HG03039 (cell line): ENCODE results near the gene WNT9B.
"Not testable (repeated sequence)": the region's sequence is repeated elsewhere in the genome, so short reads cannot be mapped to it uniquely, and the experiment has no call there.

ENCODE experiments used
- ATAC-seq: cut with Tn5 transposase; IDR thresholded peaks from one replicate; pipeline ENCODE4 v1.9.1; 2021; ENCODE audit warnings: mild to moderate bottlenecking, moderate library complexity; ENCODE audit not compliant: unreplicated experiment

Gene WNT9B

DNA sequence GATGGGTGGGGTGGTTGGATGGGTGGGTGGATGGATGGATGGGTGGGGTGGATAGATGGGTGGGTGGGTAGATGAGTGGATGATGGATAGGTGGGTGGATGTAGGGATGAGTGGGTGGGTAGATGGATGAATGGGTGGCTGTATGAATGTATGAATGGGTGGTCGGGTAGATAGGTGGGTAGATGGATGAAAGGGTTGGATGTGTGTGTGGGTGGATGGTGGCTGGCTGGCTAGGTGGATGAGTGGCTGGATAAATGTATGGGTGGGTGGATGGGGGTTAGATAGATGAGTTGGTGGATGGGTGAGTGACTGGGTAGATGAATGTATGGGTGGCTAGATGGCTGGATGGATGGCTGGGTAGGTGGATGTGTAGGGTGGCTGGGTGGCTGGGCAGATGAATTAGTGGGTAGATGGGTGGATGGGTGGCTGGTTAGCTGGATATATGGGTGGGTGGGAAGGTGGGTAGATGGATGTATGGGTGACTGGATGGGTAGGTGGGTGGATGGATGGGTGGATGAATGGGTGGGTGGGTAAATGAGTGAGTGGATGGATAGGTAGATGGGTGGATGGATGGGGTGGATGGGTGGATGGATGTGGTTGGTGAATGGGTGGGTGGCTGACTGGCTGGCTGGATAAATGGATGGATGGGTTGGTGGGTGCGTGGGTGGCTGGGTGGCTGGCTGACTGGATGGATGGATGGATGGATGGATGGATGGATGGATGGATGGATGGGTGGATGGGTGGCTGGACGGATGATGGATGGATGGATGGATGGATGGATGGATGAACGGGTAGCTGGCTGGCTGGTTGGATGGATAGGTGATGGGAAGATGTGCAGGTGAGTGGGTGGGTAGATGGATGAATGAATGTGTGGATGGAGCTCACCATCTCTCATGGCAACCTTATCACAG lies 52.6 kb downstream of the WNT9B start:
- no peak for ATAC-seq

DNA sequence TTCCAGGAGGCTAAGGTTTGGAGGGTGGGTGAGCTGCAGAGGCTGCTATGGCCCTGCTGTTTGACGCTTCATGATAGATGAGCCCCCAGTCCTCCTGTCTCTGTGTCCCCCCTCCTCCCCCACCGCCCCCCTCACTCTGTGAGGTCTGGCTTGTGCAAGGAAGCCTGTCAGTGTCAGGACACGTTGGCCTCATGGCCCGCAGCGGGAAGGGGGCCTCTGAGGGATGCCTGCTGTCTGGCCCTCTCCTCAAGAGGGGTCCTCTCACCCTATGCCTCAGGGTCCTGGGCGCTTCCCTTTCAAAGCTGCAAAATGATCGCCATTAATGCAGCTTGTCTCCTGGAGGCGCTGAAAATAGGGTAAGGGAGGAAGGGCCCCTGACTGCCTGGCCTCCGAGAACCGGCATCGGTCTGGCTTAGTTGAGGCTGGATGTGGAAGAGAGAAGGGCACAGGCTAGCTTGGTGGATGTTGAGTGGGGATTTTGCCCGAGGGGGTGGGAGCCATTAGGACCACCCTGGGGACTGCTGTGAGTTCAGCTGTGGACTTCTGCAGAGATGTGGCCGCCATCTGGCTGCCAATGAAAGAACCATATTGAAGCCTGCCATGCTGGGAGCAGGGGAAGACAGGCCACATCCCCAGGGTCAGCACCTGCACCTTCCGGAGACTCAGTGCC lies 56.8 kb downstream of the WNT9B start:
- no peak for ATAC-seq

DNA sequence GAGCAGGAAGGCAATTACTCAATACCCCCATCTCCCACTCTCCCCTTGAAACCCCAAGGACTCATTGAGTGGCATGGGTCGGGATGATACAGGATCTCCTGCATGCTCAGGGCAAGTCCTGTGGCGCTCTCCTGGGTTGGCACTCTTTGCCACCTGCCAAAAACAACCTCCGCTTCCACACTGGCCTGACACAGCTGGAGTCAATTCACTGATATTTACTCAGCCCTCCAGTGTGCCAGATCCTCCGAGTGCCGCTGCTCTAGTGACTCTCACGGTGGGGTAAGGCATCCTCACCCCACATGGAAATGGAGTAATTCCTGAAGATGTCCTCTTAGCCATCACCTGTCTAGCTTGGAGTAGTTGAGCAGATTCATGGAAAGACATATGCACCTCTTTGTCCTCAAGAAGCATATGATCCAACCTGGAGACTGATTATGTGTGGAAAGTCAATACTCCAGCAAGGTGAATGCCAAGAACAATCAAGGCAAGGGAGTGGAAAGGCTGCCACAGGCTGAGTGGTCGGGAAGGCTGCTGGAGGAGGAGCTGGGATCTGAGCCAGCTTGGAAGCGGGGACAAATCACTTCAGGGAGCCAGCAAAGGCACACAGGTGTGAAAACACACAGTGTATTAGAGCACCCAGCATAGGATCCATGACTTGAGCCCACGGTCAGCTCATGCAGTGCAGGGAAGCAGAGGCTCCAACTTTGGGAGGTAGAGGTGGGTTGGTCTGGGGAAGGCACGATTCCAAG lies 59.0 kb downstream of the WNT9B start:
- no peak for ATAC-seq

DNA sequence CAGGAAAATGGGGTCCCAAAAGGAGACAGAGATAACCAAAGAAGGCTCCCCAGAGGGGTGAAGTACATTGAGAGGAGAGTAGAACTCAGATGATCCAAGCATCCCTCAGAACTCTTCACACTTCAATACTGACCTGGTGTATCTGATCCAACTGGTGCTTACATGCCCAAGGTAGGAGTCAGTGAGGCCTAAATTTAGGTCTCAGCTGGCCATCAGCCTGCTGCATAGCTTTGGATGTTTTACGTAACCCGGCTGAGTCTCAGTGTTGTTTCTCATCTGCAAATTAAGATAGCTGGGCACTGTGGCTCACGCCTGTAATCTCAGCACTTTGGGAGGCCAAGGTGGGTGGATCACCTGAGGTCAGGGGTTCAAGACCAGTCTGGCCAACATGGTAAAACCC lies 59.9 kb downstream of the WNT9B start:
- ATAC-seq, result no peak

DNA sequence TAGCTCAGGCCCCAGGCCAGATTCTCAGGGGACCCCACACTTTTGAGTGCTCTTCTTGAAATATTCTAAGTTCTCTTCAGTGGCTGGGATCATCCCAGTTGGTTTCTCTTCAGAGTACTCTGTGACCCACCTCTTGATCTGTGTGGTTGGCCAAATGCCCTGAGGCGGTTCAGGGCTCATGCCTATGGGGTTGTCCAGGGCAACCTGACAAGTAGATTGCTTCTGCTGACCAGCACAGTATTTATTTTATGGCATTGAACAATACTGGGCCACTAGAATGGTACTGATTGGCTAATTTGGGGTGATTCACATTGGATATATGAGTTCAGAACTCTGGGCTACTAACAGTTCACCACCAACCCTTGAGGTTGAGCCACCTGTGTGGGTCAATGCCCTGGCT lies 64.2 kb downstream of the WNT9B start:
- no peak for ATAC-seq

DNA sequence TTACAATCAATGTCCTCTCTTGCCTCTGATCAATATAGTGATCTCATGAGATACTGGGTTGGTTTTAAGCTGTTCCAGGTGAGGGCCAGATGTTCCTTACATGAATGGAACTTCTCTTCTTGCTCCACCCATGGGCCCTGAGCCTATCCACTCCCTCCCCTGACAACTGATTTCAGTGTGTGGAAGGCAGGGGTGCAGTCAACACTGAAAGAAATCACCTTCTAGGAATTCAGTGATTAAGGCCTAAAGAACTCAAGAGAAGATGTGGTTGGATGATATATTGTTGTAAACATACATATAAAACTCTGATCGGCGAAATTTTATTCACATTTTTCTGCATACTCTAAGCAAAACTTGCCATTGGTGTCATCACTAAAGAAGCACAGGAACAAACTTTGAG lies 64.8 kb downstream of the WNT9B start:
- no peak for ATAC-seq

DNA sequence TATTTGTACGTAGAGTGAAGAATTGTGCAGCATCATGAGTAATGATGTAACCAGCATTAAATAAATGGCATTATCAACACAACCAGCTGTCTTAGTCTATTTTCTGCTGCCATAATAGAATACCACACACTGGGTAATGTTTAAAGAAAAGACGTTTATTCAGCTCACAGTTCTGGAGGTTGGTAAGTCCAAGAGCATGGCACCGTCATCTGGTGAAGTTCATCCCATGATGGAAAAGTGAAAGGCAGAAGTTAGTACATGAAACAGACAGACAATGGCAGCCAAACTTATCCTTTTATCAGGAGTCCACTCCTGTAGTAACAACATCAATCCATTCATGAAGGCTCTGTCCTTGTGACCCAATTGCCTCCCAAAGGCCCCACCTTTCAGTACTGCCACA lies 65.2 kb downstream of the WNT9B start:
- no peak for ATAC-seq

DNA sequence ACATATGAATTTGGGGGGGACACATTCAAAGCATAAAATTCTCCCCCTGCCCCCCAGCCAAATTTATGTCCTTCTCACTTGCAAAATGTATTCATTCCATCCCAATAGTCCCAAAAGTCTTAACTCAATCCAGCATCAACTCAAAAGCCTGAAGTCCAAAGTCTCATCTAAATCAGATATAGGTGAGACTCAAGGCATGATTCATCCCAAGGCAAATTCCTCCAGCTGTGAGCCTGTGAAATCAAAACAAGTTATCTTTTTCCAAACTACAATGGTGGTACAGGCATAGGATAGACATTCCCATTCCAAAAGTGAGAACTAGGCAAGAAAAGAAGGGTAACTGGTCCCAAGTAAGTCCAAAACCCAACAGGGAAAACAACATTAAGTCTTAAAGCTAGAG lies 65.7 kb downstream of the WNT9B start:
- no peak for ATAC-seq

DNA sequence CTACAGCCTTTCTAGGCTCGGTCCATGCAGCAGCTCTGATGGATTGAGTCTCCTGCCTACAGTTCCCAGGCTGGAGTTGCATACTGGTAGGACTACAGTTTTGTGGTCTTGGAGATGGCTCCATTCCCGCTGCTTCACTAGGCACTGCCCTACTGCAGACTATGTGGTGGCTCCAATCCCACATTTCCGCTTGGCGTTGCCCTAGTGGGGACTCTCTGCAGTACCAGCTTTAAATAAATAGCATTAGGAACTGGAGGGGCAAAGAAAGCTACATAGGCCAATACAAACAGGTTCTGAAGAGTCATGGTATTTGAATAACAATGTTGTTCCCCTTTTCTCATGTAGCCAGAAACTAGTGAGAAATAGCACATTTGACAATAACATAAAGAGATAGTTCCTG lies 66.1 kb downstream of the WNT9B start:
- ATAC-seq, result no peak

DNA sequence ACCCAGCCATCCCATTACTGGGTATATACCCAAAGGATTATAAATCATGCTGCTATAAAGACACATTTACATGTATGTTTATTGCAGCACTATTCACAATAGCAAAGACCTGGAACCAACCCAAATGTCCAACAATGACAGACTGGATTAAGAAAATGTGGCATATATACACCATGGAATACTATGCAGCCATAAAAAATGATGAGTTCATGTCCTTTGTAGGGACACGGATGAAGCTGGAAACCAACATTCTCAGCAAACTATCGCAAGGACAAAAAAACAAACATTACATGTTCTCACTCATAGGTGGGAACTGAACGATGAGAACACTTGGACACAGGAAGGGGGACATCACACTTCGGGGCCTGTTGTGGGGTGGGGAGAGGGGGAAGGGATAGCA lies 70.6 kb downstream of the WNT9B start:
- not testable (repeated sequence) for ATAC-seq

DNA sequence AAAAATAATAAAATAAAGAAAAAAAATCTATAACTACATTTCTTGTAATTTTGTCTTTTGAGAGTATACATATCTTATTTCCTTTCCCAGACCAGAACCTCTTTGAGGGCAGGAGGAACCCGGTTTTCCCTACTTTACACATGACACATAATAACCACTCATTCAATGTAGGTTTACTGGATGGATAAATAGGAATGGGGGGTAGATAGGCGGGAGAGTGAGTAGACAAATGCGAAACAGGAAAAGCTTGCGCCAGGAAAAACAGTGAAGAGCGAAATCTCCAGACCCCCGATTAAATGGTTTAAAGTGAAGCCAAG lies 71.1 kb downstream of the WNT9B start:
- ATAC-seq, result no peak

DNA sequence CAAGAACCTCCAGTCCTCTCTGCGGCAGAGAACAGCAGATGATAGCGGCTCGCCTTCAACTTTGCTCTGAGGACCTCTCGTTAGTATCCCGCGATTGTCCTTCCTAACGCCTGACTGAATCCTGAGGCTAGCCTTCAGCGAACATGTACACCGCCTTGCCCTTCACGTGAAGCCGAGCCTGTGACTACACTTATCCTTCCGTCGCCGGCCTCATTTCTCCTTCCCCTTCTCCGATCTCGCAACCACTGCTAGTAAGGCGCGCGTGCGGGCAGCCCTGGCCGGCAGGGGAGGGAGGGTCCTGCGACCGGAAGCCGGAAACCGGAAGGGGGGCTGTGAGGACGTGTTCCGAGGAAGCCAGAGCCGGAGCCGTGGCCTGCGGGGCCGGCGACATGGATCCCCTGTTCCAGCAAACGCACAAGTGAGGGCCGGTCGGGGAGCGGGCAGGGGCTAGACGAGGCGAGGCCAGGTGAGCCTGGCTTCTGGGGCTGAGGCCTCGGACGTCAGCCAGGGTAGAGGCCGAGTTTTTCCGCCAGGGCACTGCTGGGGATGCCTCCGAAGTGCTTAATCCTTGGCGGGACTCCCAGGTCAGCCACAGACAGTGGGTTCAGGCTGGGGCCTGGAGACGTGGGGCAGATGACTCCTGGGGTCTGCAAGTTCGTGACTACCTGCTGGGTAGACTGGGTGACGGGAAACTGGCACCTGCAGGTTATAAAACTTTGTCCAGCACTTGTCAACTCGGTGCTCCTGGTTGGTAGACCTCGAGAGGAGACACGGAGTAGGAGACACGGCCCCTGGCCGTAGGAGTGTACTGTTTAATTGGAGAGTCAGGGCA lies 71.6 kb downstream of the WNT9B start, which contains the start of gene GOSR2:
GOSR2 (plus strand) TSS at position 357 of the 832 bp plus-strand sequence; CDS start at position 390, 33 bp downstream.
- ATAC-seq, result peak; percentile 81

DNA sequence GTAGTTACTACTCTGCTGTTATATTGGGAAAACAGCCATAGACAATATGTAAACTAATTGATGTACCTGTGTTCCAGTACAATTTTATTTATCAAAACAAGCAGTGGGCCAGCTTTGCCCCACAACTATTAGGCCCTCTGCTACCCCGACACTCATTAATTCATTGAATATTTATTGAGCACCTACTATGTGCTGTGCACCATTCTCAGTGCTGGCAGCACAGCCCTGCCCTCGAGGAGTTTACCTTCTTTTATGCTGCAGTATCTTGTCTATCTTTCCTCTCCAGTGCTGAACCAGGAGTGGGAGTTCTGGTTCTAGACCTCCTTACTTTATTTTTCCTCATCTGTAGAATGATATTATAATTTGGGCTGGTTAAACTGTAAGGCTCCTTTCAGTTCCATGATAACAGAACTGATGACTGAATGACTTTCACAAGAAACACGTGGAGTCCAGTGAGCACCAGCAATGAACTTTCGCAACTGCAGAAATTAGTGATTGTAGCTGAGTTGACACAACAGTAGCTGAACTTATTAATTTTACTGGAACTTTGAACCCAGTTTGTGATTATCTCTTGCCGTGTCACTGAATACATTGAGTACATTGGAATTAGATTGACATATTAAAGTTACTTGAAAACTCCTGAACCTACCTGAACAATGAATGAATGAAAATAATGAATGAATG lies 73.9 kb downstream of the WNT9B start:
- no peak for ATAC-seq

DNA sequence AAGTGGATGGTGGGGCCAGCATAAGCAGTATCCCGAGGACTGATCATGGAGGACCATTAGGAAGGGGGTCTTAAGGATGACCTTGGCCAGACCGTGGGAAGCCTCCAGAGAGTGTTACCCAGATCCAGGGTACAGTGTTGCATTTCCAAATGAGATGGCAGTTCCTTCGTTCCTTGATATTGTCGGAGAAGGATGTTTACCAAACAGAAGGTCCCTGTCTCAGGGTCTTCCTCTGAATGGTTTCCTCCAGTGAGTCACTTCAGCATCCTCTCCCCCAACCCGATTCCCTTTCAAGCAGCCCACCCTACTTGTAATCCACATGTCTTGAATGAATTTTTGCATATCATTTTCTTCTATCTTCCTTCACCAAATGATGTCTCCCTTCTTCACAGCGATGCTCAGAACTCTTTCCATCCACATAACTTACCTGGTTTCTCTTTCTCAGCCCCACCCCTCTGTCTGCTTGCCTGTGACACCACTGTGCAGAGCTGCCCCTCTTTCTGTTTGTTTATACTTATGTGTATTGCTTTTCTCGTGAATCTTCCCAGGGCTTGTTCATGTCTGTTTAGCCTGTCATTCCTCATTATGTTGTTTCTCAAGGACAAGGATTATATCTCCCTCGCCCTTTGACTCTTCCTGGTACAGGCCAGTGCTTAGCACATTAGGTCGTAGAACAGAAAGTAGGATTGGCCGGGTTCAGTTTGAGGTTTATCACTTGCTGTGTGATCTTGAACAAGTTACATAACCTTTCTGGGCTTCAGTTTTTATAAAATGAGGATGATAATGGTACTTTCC lies 77.3 kb downstream of the WNT9B start:
- no peak for ATAC-seq

DNA sequence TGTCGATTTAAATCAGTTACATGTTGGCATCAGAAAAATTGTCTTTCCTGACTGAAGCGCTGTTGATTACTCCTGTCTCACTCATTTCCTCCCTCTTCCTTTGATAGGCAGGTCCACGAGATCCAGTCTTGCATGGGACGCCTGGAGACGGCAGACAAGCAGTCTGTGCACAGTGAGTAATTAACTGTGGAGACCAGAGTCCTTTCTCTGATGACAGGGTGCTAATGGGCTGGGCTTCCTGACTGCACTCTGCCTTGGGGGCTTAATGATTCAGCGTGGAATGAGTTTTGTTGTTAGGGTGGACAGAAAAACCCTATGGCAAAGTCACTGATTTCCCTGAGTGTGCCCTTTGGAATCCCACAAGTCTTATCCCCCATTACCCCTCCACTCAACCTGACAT lies 78.0 kb downstream of the WNT9B start:
- ATAC-seq, result no peak

DNA sequence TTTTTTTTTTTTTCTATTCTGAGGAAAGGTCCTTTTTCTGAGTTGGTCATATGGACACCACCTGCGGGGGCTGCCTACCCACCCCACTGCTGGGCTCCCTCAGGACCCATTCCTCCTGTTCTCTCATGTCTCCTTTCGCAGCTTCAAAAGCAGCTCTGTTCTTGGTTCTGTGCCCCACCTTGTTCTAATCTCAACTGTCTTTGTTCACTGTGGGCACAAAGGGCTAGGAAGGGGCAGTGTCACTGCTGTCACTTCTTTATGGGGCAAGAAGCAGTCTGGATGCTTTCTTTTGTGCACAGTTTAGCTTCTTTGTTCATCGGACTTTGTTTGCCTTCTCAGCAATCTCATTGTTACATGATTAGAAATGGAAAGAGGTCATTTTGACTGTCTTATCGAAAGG lies 78.7 kb downstream of the WNT9B start:
- ATAC-seq, result no peak

DNA sequence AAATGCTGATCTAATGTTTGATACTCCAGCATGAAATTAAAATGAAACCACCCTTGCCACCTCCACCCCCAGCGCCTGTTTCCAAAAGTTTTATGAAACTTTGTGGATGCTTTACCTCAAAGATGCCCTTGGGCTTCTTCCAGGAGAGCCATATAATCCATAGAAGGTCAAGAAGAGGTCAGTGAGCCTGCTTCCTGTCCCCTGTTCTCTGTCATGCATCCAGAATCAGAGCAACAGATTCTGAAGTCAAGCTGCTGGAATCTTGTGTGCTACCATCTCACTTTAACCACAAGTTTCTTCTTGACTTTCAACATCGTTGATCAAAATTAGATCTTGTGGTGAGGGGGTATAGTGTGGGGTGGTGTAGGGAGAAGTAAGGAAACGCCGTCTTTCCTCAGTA lies 80.2 kb downstream of the WNT9B start:
- no peak for ATAC-seq

DNA sequence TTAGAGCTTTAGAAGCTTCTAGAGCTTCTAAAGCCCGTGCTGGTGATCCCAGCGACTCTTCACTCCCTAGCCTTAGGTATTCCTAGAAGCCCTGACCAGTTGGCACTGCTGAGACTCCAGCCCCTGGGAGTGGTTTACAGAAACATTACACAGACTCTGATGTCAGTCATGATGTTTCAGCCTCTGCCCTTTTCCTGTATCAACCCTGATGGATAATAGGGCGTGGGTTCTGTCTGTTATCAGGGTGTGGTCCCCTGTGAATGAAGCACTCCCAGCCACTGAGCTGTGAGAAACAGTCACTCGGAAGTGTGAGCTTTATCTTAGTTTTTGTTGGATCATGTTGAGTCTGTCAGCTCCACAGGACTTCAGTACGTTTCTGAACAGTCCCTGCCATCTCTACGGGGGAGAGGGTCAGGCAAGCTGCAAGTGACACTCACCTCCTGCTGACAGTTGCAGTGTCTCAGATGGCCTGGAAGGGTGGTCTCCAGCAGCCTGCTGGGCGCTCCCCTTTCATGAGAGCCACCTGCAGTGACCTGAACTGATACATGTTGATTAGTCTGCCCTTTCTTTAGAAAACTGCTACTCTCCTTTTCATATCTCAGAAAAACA lies 84.4 kb downstream of the WNT9B start:
- no peak for ATAC-seq
